A172 (cell line): Measurements from ENCODE around the gene RPTOR. TPM values are rescaled to one million over a fixed set of nuclear protein-coding genes. Genes with fewer than 3 reads are reported as not detected.

Experiments used
- DNase-seq: peaks from one replicate; pipeline ENCODE4 v3.0.0-alpha.2; 2015; ENCODE audit warnings: low spot score
- total RNA-seq: library from RNA; depleted of rRNA; stranded (reverse); fragments of >200 nt; shearing (Covaris generic); gene quantifications from 2 replicates; pipeline ENCODE4 v1.2.3, GENCODE V29; 2014

RPTOR gene
- total RNA-seq, 1 experiment from 2014 or later: 20.7 TPM

GRCh38 chr17:80942423-80943345, 398.0 kb downstream of the RPTOR start:
- peak; percentile 76 for DNase-seq

- DNase-seq: no peak
Observed at GRCh38 chr17:80943346-80944145, 398.9 kb downstream of the RPTOR start.

GRCh38 chr17:80944326-80944725, 399.7 kb downstream of the RPTOR start:
- no peak for DNase-seq

- DNase-seq: no peak
Observed at GRCh38 chr17:80945736-80946135, 401.1 kb downstream of the RPTOR start.

GRCh38 chr17:80946449-80946848, 401.8 kb downstream of the RPTOR start:
- DNase-seq: no peak

- no peak for DNase-seq
Observed at GRCh38 chr17:80947200-80947940, 402.7 kb downstream of the RPTOR start.

- no peak for DNase-seq
Observed at GRCh38 chr17:80948019-80948975, 403.7 kb downstream of the RPTOR start.

- DNase-seq: peak; percentile 32
Observed at GRCh38 chr17:80948976-80949450, 404.4 kb downstream of the RPTOR start.

- no peak for DNase-seq
Observed at GRCh38 chr17:80949451-80950421, 405.1 kb downstream of the RPTOR start.

- DNase-seq: no peak
Observed at GRCh38 chr17:80950466-80951120, 406.0 kb downstream of the RPTOR start.

GRCh38 chr17:80951121-80952090, 406.8 kb downstream of the RPTOR start:
- DNase-seq: no peak

GRCh38 chr17:80952291-80952690, 407.7 kb downstream of the RPTOR start:
- no peak for DNase-seq

GRCh38 chr17:80953471-80954315, 409.1 kb downstream of the RPTOR start:
- no peak for DNase-seq

GRCh38 chr17:80955078-80955477, 410.4 kb downstream of the RPTOR start:
- no peak for DNase-seq

GRCh38 chr17:80955671-80956280, 411.1 kb downstream of the RPTOR start:
- no peak for DNase-seq
